HG03565 (cell line): Measurements from ENCODE around the gene MED20.
"Not testable (repeated sequence)": the region's sequence is repeated elsewhere in the genome, so short reads cannot be mapped to it uniquely, and the experiment has no call there.

Experiments used
- ATAC-seq: cut with Tn5 transposase; IDR thresholded peaks from one replicate; pipeline ENCODE4 v1.9.1; 2021; ENCODE audit warnings: mild to moderate bottlenecking, moderate library complexity; ENCODE audit not compliant: unreplicated experiment

The MED20 gene

GRCh38 chr6:41920921-41921711 lies at the start of gene MED20, which contains the start of gene BYSL:
TSS of gene MED20 (minus strand) at chr6:41921139. CDS start at chr6:41921018, 121 bp downstream.
TSS of gene BYSL (plus strand) at chr6:41921499. CDS start at chr6:41921563, 64 bp downstream.
- peak; percentile 82 for ATAC-seq

- ATAC-seq = no peak
These were observed 49.5 kb upstream of the MED20 start for GRCh38 chr6:41970436-41970846.

- no peak for ATAC-seq
These were observed 46.7 kb upstream of the MED20 start for GRCh38 chr6:41967312-41968287.

GRCh38 chr6:41966961-41967311 lies 46.0 kb upstream of the MED20 start:
- ATAC-seq = no peak

GRCh38 chr6:41966214-41966920 lies 45.4 kb upstream of the MED20 start:
- no peak for ATAC-seq

GRCh38 chr6:41965429-41966213 lies 44.7 kb upstream of the MED20 start:
- ATAC-seq = no peak

- ATAC-seq = no peak
These were observed 43.4 kb upstream of the MED20 start for GRCh38 chr6:41964201-41964887.

GRCh38 chr6:41963371-41963770 lies 42.4 kb upstream of the MED20 start:
- no peak for ATAC-seq

- ATAC-seq = no peak
These were observed 39.1 kb upstream of the MED20 start for GRCh38 chr6:41960028-41960427.

- no peak for ATAC-seq
These were observed 37.3 kb upstream of the MED20 start for GRCh38 chr6:41958022-41958856.

- no peak for ATAC-seq
These were observed 36.2 kb upstream of the MED20 start for GRCh38 chr6:41957117-41957516.

- ATAC-seq = no peak
These were observed 34.5 kb upstream of the MED20 start for GRCh38 chr6:41955412-41955811.

- ATAC-seq = no peak
These were observed 33.7 kb upstream of the MED20 start for GRCh38 chr6:41954668-41955067.

- ATAC-seq = no peak
These were observed 26.8 kb upstream of the MED20 start for GRCh38 chr6:41947581-41948220.

- ATAC-seq = no peak
These were observed 22.5 kb upstream of the MED20 start for GRCh38 chr6:41943456-41943855.

- ATAC-seq = not testable (repeated sequence)
These were observed 21.9 kb upstream of the MED20 start for GRCh38 chr6:41942882-41943281.

GRCh38 chr6:41942067-41942851 lies 21.3 kb upstream of the MED20 start:
- ATAC-seq = no peak
